ENCODE data around the gene MAP1B.
"Not testable (repeated sequence)": the region's sequence is repeated elsewhere in the genome, so short reads cannot be mapped to it uniquely, and the experiment has no call there.

MAP1B gene

GRCh38 chr5:72107131-72107900, at the start of gene MAP1B:
Gene MAP1B, plus strand, starts transcription at chr5:72107475. Its CDS starts 57 bp downstream, at chr5:72107532.
- peak within 1 kb of the TSS; percentile 29 to 75 (median 56) for H3K4me3 ChIP-seq
- H3K27ac ChIP-seq, result peak within 1 kb of the TSS in 19 of 21 experiments; percentile 15 to 81 (median 68)

DNA sequence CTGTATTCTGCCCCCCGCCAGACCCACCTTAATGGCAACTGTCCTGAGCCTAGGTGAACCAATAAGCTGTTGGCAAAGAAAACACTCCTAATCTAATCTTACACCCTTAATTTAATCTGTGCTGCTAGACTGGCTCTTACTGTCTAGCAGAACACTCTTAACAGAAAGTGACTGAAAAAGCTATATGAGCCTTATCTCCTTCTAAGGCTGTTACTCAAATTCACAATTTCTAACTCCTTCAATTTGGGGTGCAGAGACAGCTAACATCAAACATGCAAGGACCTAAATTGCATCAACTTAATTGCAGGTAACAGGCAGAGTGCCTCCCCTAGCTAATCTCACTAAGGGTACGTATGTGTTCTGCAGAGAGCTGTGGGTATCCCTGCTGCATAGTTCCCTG, 49.5 kb upstream of the MAP1B start:
- Histone ChIP-seq H3K27ac (no peak overlapping the region), H3K4me3 (no peak overlapping the region)

DNA sequence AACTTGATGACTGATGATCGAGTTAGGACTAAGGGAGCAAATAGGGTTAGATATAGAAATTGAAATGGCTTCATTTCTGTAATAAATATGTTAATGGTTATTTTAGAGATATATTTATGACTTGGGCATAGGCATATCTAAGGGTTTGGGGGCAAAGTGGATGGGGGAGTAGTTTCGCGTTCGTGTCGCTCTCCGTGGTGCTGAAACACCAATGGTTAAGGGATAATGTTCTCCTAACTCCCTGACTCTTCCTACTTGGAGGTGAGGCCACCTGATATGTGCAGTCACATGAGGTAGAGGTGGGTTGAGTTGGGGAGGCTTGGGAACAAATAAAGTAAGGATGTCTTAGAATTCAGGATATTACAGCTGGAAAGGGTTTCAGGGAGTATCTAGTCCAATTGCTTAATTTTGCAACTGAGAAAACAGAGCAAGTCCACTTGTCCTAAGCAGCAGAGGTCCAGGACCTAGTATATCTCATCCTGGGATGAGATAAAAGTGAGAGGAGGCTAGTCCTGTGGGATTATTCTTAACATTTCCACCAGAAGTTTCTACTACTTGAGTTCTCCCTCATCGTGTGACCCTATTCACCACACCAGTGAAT, 44.0 kb upstream of the MAP1B start:
- Histone ChIP-seq H3K27ac (no peak overlapping the region), H3K4me3 (no peak overlapping the region)

- Histone ChIP-seq H3K27ac (no peak overlapping the region), H3K4me3 (no peak overlapping the region)
Measured at GRCh38 chr5:72064801-72065570, 42.3 kb upstream of the MAP1B start.

GRCh38 chr5:72065751-72066255, 41.5 kb upstream of the MAP1B start:
- H3K4me3 ChIP-seq, result no peak overlapping the region
- no peak overlapping the region for H3K27ac ChIP-seq

DNA sequence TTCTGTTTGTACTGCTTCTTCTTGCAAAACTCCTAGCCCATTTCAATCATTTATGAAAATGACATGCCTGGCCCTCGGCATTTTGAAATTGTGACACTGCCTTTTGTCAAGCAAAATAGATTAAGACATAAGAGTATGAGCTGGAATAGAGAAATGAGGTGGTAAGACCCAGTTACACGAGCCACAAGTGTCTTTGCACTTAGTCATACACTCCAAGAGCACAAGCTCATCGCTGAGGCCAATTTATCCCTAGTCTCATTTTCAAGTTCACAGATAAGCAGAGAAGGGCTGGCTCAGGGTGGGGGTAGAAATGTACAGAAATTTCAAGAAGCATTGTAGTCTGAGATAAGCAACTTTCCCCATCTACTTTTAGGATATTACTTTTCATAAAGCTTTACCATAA, 40.6 kb upstream of the MAP1B start:
- H3K27ac ChIP-seq, result no peak overlapping the region
- no peak overlapping the region for H3K4me3 ChIP-seq

- no peak overlapping the region for H3K4me3 ChIP-seq
- no peak overlapping the region for H3K27ac ChIP-seq
Measured at GRCh38 chr5:72067682-72068470, 39.4 kb upstream of the MAP1B start.

- H3K4me3 ChIP-seq, result no peak overlapping the region
Measured at GRCh38 chr5:72070529-72070928, 36.7 kb upstream of the MAP1B start.

GRCh38 chr5:72071906-72072305, 35.4 kb upstream of the MAP1B start:
- Histone ChIP-seq H3K27ac (no peak overlapping the region), H3K4me3 (no peak overlapping the region)

More at GRCh38 chr5:72070529-72070928, 36.7 kb upstream of the MAP1B start:
- no peak overlapping the region for H3K27ac ChIP-seq

GRCh38 chr5:72074251-72074650, 33.0 kb upstream of the MAP1B start:
- H3K4me3 ChIP-seq, result no peak overlapping the region
- no peak overlapping the region for H3K27ac ChIP-seq

DNA sequence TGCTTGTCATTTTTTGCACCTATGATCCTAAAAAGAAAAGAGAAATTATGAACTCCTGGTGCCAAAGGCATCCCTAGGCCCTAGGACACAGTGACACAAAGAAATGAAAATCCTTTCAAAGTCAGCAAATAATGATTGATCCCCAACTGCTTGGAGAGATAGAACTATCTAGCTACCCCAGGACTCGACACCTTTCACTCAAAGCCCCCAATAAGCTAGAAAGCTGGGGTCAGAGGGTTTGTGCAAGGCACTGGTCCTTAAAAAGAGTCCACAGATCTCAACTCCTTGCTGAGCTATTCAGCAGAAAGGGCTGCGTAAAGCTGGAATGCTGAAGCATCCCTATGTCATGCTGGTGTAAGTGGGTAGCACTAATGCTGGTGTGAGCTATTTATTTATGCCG, 31.8 kb upstream of the MAP1B start:
- Histone ChIP-seq H3K27ac (no peak overlapping the region), H3K4me3 (no peak overlapping the region)

DNA sequence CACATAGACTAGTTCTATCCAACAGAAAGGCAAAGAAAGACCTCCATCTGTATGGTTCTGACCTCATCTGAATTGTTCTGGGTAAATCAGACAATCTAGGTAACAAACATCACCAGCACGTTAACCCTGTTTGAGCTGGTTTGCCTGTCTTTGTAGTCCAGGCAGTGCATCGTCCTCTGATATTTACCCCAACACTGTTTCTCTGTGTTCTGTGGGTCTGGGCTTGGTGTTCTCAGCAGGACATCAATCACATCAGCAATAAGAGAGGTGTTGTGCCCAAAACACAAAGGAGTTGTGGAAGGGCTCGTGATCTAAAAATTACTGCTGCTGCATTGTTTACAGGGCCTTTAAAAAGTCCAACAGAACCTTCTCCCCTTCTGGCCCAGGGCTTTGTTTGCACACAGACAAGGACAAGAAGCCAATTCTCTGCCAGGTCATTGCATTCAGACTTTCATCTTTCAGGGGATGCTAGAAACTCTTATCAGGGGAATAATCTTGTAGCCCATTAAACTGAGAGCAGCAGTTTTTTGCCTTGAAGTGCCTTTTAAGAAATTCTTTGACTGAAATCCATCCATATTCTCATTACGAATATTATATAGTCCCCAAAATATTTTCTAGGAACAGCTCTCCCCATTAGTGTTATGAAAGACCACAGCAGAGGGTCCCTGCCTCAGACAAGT, 30.5 kb upstream of the MAP1B start:
- no peak overlapping the region for H3K4me3 ChIP-seq
- H3K27ac ChIP-seq, result no peak overlapping the region

DNA sequence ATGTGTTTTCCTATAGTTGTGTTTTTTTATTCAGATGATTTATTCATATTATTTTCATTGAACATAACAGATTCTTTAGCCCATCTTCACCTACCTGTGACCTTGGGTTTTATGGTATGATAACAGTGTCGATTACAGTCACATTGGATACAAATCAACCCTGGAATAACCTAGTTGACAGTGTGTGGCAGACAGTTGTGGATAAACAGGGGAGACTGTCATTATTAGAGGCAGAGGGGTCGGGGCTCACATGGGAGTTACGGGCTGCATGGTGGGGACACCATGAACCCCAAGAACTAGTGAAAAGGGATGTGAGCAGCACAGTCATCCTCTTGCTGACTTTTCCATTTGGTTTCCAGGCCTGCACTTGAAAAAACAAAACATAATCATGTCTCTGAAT, 29.9 kb upstream of the MAP1B start:
- no peak overlapping the region for H3K27ac ChIP-seq
- H3K4me3 ChIP-seq, result no peak overlapping the region

DNA sequence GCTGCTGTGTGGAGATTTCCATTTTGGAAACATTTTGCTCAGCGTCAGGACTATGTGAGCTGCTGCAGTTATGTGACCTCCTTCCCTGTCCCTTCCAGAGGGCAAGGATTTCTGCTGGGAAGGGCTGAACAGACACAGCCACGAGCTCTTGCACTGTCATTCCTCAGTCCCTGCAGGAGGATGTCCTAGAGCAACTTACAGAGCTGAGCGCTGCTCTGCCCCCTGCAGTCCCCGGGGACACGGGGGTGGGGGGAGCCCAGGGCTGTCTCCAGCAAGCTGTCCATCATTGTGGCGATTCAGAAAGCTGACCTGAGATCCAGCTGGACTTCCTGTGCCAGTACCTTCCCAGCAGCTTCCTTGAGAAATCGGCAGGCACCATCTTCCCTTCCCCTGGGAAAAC, 28.0 kb upstream of the MAP1B start:
- Histone ChIP-seq H3K27ac (no peak overlapping the region), H3K4me3 (no peak overlapping the region)

- no peak overlapping the region for H3K4me3 ChIP-seq
- no peak overlapping the region for H3K27ac ChIP-seq
Measured at GRCh38 chr5:72082048-72082447, 25.2 kb upstream of the MAP1B start.

- Histone ChIP-seq H3K27ac (no peak overlapping the region), H3K4me3 (no peak overlapping the region)
Measured at GRCh38 chr5:72084876-72085275, 22.4 kb upstream of the MAP1B start.

DNA sequence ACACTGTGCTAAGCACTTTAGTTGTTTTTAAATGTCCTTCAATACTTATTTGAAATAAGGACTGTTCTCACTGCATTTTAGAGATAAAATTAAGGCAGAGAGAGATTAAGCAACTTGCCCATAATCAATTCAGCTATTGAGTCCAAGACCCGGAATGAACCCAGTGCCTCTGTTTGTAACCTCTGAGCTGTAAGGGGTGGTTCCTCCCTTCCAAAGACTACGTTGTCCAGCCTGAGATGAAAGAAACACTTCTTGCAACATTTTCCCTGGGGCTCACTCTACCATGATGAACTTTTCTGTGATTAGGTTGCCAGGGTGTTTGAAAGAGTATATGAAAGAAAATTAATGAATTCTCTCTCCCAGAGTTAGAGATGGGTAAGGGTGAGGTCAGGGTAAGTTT, 22.0 kb upstream of the MAP1B start:
- H3K4me3 ChIP-seq, result no peak overlapping the region
- H3K27ac ChIP-seq, result no peak overlapping the region

- not testable (repeated sequence) for H3K4me3 ChIP-seq, H3K27ac ChIP-seq
Measured at GRCh38 chr5:72089713-72090112, 17.6 kb upstream of the MAP1B start.

- no peak overlapping the region for H3K27ac ChIP-seq
- H3K4me3 ChIP-seq, result no peak overlapping the region
Measured at GRCh38 chr5:72092074-72092473, 15.2 kb upstream of the MAP1B start.
